GM20431 (cell line): ENCODE results near the gene DDC.
"Not testable (repeated sequence)": the region's sequence is repeated elsewhere in the genome, so short reads cannot be mapped to it uniquely, and the experiment has no call there.

Experiments used
- in situ Hi-C: fragments of 300-500 bp; cut with MseI, MboI; formaldehyde crosslinking; loops from one replicate; pipeline ENCODE4 v1.15.0; 2020; ENCODE audit warnings: low sequenced_read_pairs; ENCODE audit not compliant: unreplicated experiment

DDC gene

GRCh38 chr7:50530766-50531165, 34.4 kb downstream of the DDC start:
- in situ Hi-C loops: no loop called here

- in situ Hi-C loops: no loop called here
Observed at GRCh38 chr7:50529093-50529862, 35.9 kb downstream of the DDC start.

- in situ Hi-C loops: no loop called here
Observed at GRCh38 chr7:50528266-50529092, 36.7 kb downstream of the DDC start.

GRCh38 chr7:50519350-50519749, 45.9 kb downstream of the DDC start:
- in situ Hi-C loops: not testable (repeated sequence)

DNA sequence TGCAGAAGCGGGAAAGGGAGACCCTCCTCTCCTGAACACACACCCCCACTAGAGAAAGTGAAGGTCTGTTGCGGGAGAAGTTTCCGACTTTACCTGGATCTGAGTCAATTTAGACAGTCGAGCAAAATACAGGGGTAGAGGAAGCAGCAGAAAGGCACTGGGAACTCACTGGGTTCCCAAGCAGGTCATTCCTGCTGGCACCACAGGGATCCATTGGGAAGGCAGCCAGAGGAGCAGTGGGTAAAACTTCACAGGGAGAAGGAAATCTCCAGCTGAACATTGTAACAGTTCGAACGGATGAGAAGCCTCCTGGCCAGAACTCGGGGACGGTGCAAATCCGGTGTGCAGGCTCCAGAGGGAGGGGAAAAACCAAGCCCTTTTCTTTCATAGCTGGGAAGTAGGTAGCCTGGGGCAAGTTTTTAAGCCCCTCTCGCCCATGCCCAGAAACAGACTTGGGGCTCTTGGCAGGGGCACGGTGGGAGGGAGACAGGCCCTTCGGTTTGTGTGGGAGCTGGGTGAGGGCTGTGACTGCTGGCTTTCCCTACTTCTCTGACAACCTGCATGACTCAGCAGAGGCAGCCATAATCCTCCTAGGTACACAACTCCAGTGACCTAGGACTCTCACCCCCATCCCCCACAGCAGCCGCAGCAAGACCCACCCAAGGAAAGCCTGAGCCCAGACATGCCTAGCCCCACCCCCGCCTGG, 51.9 kb downstream of the DDC start:
- in situ Hi-C loops: no loop called here

- in situ Hi-C loops: no loop called here
Observed at GRCh38 chr7:50512384-50512783, 52.8 kb downstream of the DDC start.

GRCh38 chr7:50509459-50509858, 55.7 kb downstream of the DDC start:
- in situ Hi-C loops: no loop called here

DNA sequence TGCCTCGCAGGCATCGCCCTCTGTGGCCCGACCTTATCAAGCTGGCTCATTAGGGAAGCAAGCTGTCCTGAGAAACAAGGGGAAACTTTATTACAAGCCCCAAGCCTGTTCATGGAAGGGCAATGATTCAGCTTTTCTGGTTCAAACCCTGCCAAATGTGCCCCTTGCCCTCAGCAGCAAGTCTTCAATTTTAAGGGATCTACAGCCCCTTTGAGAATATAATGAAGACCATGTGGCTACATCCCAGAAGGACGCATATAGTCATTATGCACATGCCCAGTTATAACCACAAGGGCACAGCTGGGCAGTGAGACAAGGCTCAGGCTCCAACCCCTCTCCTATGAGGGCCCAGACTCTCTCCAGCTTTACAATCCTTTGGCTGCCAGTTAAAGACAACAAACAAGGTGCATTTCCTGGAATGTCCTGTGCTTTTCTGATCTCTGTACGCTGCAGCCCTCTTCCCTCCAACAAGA, 56.7 kb downstream of the DDC start:
- in situ Hi-C loops: no loop called here

DNA sequence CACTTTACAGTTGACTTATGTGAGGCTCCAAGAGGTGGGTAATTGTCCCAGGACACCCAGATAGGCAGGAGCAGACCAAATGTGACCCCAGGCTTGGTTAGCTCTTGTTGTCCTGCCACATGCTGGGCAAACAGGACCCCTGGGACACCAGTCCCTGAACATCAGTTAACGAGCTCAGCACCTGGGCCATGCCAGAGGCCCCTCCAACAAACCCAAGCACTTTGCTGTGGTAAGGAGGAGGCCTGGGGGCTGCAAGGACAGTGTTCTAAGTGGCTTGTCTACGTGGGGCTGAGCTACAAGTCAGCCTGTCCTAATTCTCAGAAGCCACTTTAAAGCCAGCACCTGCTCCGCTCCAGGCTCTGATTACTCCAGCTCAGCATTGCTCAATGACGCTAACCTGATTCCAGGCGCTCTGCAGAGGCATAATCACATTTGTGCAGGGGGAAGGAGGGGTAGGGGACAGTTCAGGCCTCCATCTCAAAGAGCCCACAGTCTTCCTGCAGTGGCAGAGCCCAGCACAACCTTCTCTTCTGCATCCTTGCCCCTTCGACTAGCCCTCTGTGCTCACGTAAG, 57.2 kb downstream of the DDC start:
- in situ Hi-C loops: no loop called here

DNA sequence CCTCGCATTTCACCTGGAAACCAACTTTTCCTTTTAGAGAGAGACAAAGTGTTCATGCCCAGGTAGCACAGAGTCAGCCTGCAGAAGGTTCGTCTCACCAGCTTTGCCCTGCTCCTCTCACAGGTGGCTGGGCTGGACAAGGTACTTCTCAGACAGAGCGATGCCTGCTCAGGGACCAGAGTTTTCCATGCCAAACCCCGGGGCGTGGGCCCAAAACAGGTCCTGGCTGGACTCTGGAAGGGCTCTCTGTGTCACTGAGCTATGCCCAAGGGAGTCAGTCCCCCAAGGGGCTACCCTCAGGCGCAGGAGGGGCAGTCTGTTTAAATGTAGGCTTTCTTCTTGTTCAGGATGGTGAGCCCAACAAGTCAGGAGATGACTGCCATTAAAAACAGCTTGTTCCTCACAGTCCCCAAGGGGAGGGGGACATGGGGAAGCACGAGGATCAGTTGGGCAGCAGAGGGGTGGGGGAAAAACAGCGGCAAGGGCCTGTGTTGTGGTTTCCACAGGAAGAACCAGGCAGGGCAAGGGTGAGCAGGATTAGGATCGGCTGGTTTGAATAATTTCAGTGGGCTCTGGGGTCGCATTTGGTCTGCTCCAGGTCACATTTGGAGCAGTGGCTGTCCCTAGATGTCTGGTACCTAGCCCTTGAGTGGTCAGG, 59.5 kb downstream of the DDC start:
- in situ Hi-C loops: no loop called here

DNA sequence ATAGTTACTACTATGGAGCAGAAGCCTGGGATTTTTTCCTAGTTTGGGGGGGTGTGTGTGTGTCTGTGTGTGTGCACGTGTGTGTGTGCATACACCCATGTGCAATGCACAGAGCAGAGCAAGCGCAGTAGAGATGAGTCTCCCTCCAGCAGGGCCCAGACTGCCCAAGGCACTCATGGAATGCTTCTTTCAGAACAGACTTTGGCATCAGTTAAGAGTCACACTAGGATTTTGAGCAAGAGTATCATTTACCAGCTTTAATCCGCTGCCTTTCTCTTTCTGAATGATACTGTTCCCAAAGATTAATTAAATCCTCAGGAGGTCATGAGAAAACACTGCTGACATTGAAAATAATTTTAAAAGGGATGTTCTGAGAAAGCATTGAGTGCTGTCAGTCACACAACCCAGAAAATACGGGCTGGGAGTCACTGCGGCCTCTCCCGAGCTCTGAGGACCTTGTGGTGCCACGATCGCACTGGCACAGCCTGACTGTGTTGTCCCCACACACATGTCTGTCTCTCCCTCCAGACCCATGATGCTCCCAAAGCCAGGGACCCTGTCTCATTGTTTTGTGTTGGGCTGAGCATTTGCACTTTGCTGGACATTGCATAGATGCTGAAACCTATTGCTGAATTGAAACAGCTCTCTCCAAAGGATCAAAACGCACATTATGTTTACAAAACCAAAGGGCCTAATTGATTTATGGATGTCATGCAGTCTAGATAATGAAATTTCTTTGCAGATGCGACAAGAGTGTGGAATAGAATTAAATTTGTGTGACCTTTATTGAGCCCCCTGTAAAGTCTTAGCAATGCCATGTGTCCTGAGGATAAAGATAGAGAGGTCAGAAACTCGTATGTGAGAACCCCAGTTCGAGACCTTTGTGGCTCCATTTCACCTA, 60.3 kb downstream of the DDC start:
- in situ Hi-C loops: no loop called here

GRCh38 chr7:50502947-50503346, 62.3 kb downstream of the DDC start:
- in situ Hi-C loops: no loop called here

GRCh38 chr7:50502001-50502684, 63.1 kb downstream of the DDC start:
- in situ Hi-C loops: no loop called here

DNA sequence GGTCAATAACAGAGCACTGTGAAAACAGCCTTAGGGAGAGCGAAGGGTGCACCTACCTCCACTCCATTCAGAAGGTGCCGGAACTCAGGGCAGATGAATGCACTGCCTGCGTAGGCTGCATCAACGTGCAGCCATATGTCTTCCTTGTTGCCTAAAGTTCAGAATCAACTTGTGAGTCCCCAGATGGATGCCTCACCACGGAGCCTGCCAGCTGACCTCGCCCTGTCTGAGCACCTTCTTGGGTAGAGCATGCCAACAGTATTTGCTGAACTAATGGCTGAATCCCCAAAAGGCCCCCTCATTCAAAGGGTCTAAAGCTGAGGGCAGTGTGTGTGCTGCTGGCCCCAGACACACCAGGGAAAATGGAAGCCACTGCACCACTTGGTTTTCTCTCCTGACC, 66.1 kb downstream of the DDC start:
- in situ Hi-C loops: no loop called here

GRCh38 chr7:50497968-50498367, 67.2 kb downstream of the DDC start:
- in situ Hi-C loops: no loop called here

DNA sequence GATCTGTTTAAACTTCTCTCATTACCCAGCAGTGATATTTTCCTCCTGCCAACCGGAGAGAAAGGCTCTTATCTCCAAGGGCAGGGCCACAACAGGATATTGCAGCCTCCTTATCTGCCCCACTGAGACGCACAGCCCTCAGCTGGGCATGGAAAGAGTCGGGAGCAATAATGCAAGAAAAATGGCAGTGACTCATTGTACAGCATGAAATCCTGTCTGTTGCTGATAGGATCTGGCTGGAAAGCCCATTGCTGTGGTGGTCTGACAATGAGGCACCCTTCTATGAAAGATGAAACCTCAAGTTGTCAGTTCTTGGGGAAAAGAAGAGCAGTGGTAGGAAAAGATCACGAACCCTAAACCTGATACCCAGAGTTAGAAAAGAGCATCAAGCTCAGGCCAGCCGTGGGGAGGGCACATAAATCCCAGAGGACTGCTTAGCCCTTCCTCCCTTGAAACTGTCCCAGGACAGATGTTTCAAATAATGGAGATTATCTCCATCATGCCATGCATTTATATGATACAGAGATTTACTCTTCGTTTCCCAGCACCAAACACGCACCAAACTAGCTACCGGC, 68.0 kb downstream of the DDC start:
- in situ Hi-C loops: no loop called here

DNA sequence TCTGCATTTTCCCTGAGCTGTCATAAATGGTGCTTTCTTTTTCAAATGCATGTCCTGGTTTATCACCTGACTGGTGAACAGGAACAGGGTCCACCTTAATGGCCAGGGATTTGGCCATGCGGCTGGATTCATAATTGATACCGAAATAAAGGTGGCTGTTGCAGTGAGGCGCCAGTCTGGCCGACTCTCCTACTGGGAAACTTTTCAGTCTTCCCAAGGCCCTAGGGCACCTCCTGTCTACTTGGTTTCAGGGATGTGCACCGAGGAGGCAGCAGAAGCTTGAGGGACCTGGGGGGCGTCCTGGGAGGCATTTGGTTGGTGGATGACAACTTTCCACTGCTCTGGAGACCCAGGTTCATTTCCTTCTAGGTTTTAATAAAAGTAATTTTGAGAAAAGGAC, 68.6 kb downstream of the DDC start:
- in situ Hi-C loops: no loop called here

DNA sequence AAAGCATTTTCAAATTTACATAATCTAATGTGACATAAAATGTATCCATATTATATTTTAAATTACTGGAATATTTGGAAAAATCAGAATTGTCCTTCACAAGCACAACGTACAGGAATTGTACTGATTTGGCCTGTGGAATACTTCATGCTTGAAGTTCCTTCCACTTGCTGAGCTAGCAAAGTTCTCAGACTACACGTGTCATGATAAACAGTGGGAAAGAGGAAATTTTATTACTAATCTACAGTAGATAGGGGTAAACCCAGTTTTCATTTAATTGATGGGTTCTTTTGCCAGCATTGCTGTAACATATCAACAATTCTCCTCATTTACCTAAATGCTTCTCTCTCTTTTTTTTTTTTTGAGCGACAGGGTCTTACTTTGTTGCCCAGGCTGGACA, 69.5 kb downstream of the DDC start:
- in situ Hi-C loops: no loop called here
